GM21576 (cell line): ENCODE results near the gene TPH2.

Source experiments
- ATAC-seq: cut with Tn5 transposase; IDR thresholded peaks from one replicate; pipeline ENCODE4 v1.9.1; 2021; ENCODE audit warnings: mild to moderate bottlenecking, moderate library complexity; ENCODE audit not compliant: unreplicated experiment

TPH2 gene

GRCh38 chr12:71958457-71958856 lies 19.8 kb downstream of the TPH2 start:
- ATAC-seq: no peak

GRCh38 chr12:71958993-71959578 lies 20.4 kb downstream of the TPH2 start:
- no peak for ATAC-seq

GRCh38 chr12:71967211-71967610 lies 28.6 kb downstream of the TPH2 start:
- ATAC-seq: no peak

GRCh38 chr12:71969330-71969729 lies 30.7 kb downstream of the TPH2 start:
- ATAC-seq: no peak

- no peak for ATAC-seq
These were observed 31.4 kb downstream of the TPH2 start for GRCh38 chr12:71970031-71970430.

GRCh38 chr12:71972441-71973074 lies 33.9 kb downstream of the TPH2 start:
- ATAC-seq: no peak

- no peak for ATAC-seq
These were observed 35.0 kb downstream of the TPH2 start for GRCh38 chr12:71973687-71974086.

- no peak for ATAC-seq
These were observed 41.9 kb downstream of the TPH2 start for GRCh38 chr12:71980538-71980937.

- no peak for ATAC-seq
These were observed 42.5 kb downstream of the TPH2 start for GRCh38 chr12:71981149-71981548.

GRCh38 chr12:71994715-71995114 lies 56.1 kb downstream of the TPH2 start:
- ATAC-seq: no peak

GRCh38 chr12:71999795-72000194 lies 61.1 kb downstream of the TPH2 start:
- no peak for ATAC-seq

GRCh38 chr12:72000969-72001648 lies 62.5 kb downstream of the TPH2 start:
- ATAC-seq: no peak

GRCh38 chr12:72006766-72007165 lies 68.1 kb downstream of the TPH2 start:
- ATAC-seq: no peak

GRCh38 chr12:72010356-72010755 lies 71.7 kb downstream of the TPH2 start:
- ATAC-seq: no peak

GRCh38 chr12:72011374-72011773 lies 72.7 kb downstream of the TPH2 start:
- no peak for ATAC-seq

- no peak for ATAC-seq
These were observed 74.2 kb downstream of the TPH2 start for GRCh38 chr12:72012874-72013273.

GRCh38 chr12:72015895-72016294 lies 77.2 kb downstream of the TPH2 start:
- no peak for ATAC-seq

- peak; percentile 97 for ATAC-seq
These were observed 78.5 kb downstream of the TPH2 start for GRCh38 chr12:72017054-72017651.

GRCh38 chr12:72018036-72018435 lies 79.4 kb downstream of the TPH2 start:
- no peak for ATAC-seq

GRCh38 chr12:72024613-72025012 lies 86.0 kb downstream of the TPH2 start:
- ATAC-seq: no peak

- ATAC-seq: no peak
These were observed 86.9 kb downstream of the TPH2 start for GRCh38 chr12:72025524-72025923.

GRCh38 chr12:72028966-72029365 lies 90.3 kb downstream of the TPH2 start:
- no peak for ATAC-seq
